A673 (cell line): ENCODE data around the gene SIM2. TPM values are rescaled to one million over a fixed set of nuclear protein-coding genes. Genes with fewer than 3 reads are reported as not detected.

ENCODE experiments used
- BruUV-seq: library from RNA; stranded (reverse); fragments of 400-500 nt; replicated peaks from 2 replicates; lab custom pipeline; 2021; lab: Mats Ljungman, UMichigan
- CTCF ChIA-PET: fragments of 300-600 bp; sonication (Branson Sonifier 250); formaldehyde crosslinking; loops from one replicate; lab custom pipeline; 2022; ENCODE audit warnings: antibody characterized with exemption; lab: Charles Lee
- POLR2A ChIA-PET: fragments of 300-600 bp; sonication (Branson Sonifier 250); formaldehyde crosslinking; loops from one replicate; lab custom pipeline; 2022; ENCODE audit warnings: antibody characterized with exemption; ENCODE audit not compliant: low non-redundant PET; lab: Charles Lee
- DNase-seq: peaks from one replicate; pipeline ENCODE4 v3.0.0-alpha.2; 2015; ENCODE audit warnings: low spot score
- H3K27ac ChIP-seq: fragments of 200-600 bp; sonication (generic); 2 replicates; pipeline ENCODE4 v1.5.1; 2016; ENCODE audit warnings: mixed run types, low read depth, mild to moderate bottlenecking, mixed read lengths, antibody characterized with exemption, low read length; ENCODE audit not compliant: poor library complexity, severe bottlenecking
- H3K27me3 ChIP-seq: fragments of 200-600 bp; sonication (generic); replicated peaks from 2 replicates; pipeline ENCODE4 v1.6.1; 2017; ENCODE audit warnings: mixed run types, low read depth, mild to moderate bottlenecking, mixed read lengths, antibody characterized with exemption, low read length; ENCODE audit not compliant: insufficient read depth, poor library complexity
- H3K36me3 ChIP-seq: fragments of 200-600 bp; sonication (generic); 2 replicates; pipeline ENCODE4 v1.6.1; 2016; ENCODE audit warnings: mixed run types, mild to moderate bottlenecking, mixed read lengths, antibody characterized with exemption, low read length; ENCODE audit not compliant: insufficient read depth, poor library complexity, severe bottlenecking
- H3K4me1 ChIP-seq: fragments of 200-600 bp; sonication (generic); 2 replicates; pipeline ENCODE4 v1.6.1; 2017; ENCODE audit warnings: mixed run types, mild to moderate bottlenecking, mixed read lengths, antibody characterized with exemption, low read length; ENCODE audit not compliant: insufficient read depth, poor library complexity, severe bottlenecking
- H3K4me3 ChIP-seq: fragments of 200-600 bp; sonication (generic); 2 replicates; pipeline ENCODE4 v1.5.1; 2016; ENCODE audit warnings: low read depth, mixed run types, mild to moderate bottlenecking, mixed read lengths, low read length; ENCODE audit not compliant: poor library complexity, severe bottlenecking
- H3K9me3 ChIP-seq: fragments of 200-600 bp; sonication (generic); 2 replicates; pipeline ENCODE4 v1.6.1; 2016; ENCODE audit warnings: mixed run types, low read depth, mild to moderate bottlenecking, mixed read lengths, antibody characterized with exemption, low read length; ENCODE audit not compliant: poor library complexity, severe bottlenecking
- EZH2 ChIP-seq: fragments of 200-600 bp; sonication (generic); IDR thresholded peaks from 2 replicates; pipeline ENCODE4 v1.6.1; 2017; ENCODE audit warnings: borderline replicate concordance, low read depth, mild to moderate bottlenecking, mixed read lengths, antibody characterized with exemption, low read length; ENCODE audit not compliant: poor library complexity, severe bottlenecking
- intact Hi-C: fragments of 100-400 bp; cut with micrococcal nuclease; formaldehyde crosslinking; loops from one replicate; pipeline ENCODE4 v1.10.0; 2022; ENCODE audit not compliant: unreplicated experiment
- total RNA-seq: library from RNA; stranded (reverse); gene quantifications from 2 replicates; pipeline ENCODE4 v1.2.3, GENCODE V29; 2021
- TF ChIP-seq, protein P1 (sequence below): fragments of 300-800, 200-600 bp; sonication (generic); conservative IDR thresholded peaks from 2 replicates; pipeline ENCODE4 v1.5.1; 2017; ENCODE audit warnings: low read depth, mild to moderate bottlenecking, antibody characterized with exemption, low read length, moderate library complexity, mixed read lengths

Gene SIM2
- total RNA-seq, 1 experiment from 2014 or later, result 42.7 TPM

DNA sequence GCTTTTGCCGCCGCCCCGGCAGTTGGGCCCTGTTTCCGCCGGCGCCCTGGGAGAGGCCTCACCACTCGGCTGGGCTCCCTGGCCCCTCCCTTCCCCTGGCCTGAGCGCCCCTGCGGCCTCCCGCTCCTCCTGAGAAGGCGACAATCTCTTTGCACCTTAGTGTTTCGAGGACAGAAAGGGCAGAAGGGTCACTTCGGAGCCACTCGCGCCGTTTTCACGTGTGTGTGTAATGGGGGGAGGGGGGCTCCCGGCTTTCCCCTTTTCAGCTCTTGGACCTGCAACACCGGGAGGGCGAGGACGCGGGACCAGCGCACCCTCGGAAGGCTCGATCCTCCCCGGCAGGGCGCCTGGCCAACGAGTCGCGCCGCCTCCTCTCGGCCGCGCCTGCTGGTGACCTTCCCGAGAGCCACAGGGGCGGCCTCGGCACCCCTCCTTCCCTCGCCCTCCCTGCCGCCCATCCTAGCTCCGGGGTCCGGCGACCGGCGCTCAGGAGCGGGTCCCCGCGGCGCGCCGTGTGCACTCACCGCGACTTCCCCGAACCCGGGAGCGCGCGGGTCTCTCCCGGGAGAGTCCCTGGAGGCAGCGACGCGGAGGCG is 432 bp upstream of the SIM2 start:
- Histone ChIP-seq H3K27ac (peak overlapping the region; percentile 69), H3K36me3 (peaks cover 16% of the 10 kb centered on the region), H3K9me3 (no peaks in the 10 kb centered on the region), H3K27me3 (peaks cover 6% of the 10 kb centered on the region), H3K4me3 (peak overlapping the region; percentile 97), H3K4me1 (peaks cover 4% of the 10 kb centered on the region)
- intact Hi-C loops, result loop anchor here (5.0 kb wide), 1 partner anchor 36 kb away; no protein-coding TSS in a partner anchor
- TF ChIP-seq EZH2, result no peak
- TF ChIP-seq, protein P1, sequence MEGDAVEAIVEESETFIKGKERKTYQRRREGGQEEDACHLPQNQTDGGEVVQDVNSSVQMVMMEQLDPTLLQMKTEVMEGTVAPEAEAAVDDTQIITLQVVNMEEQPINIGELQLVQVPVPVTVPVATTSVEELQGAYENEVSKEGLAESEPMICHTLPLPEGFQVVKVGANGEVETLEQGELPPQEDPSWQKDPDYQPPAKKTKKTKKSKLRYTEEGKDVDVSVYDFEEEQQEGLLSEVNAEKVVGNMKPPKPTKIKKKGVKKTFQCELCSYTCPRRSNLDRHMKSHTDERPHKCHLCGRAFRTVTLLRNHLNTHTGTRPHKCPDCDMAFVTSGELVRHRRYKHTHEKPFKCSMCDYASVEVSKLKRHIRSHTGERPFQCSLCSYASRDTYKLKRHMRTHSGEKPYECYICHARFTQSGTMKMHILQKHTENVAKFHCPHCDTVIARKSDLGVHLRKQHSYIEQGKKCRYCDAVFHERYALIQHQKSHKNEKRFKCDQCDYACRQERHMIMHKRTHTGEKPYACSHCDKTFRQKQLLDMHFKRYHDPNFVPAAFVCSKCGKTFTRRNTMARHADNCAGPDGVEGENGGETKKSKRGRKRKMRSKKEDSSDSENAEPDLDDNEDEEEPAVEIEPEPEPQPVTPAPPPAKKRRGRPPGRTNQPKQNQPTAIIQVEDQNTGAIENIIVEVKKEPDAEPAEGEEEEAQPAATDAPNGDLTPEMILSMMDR, result no peak
- ChIA-PET POLR2A (no interaction called here), CTCF (no interaction called here)
- DNase-seq, result no peak
- BruUV-seq, result no TSS peak

GRCh38 chr21:36699546-36700294 is 805 bp downstream of the SIM2 start:
- Histone ChIP-seq H3K9me3 (no peaks in the 10 kb centered on the region), H3K4me3 (peak overlapping the region; percentile 97), H3K4me1 (peaks cover 4% of the 10 kb centered on the region), H3K36me3 (peaks cover 16% of the 10 kb centered on the region), H3K27ac (peak overlapping the region; percentile 92), H3K27me3 (peaks cover 6% of the 10 kb centered on the region)
- TF ChIP-seq, protein P1, result no peak
- no peak for TF ChIP-seq EZH2
- ChIA-PET POLR2A (no interaction called here), CTCF (interaction anchor here (0.8 kb wide), 1 partner anchor 69 kb away, joined by 3 read pairs; no protein-coding TSS in a partner anchor)
- no TSS peak for BruUV-seq
- DNase-seq, result no peak
- intact Hi-C loops, result loop anchor here (5.0 kb wide), 2 partner anchors 37 to 228 kb away; no protein-coding TSS in a partner anchor

DNA sequence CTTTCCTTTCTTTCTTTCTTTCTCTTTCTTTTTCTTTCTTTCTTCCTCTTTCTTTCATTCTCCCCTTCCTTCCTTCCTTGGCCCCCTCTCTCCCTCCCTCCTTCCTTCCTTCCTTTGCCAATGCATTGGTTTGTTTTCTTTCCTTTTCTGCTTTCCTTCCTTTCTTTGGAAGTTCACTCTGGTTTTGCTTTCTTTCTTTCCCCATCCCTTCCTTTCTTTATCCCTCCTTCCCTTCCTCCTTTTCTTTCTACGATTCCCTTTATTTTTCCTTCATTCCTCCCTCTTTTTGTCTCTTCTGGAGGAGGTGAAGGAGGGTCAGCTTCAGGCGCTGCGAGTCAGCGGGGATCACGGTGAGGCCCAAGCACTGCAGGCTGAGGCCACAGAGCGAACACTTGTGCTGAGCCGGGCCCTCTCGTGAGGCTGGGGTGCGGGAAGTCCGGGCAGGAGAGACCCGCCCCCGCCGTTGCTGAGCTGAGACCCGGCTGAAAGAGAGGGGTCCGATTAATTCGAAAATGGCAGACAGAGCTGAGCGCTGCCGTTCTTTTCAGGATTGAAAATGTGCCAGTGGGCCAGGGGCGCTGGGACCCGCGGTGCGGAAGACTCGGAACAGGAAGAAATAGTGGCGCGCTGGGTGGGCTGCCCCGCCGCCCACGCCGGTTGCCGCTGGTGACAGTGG is 1.5 kb downstream of the SIM2 start:
- POLR2A ChIA-PET, result interaction anchor here (0.6 kb wide), 2 partner anchors 59 to 554 kb away, joined by 3 to 4 read pairs; no protein-coding TSS in a partner anchor
- Histone ChIP-seq H3K27me3 (peaks cover 6% of the 10 kb centered on the region), H3K4me1 (peaks cover 10% of the 10 kb centered on the region), H3K36me3 (peaks cover 16% of the 10 kb centered on the region), H3K27ac (peak overlapping the region; percentile 92), H3K9me3 (no peaks in the 10 kb centered on the region), H3K4me3 (peak overlapping the region; percentile 97)
- no peak for DNase-seq
- TF ChIP-seq, protein P1, result no peak
- TF ChIP-seq EZH2, result no peak
- intact Hi-C loops, result loop anchor here (5.0 kb wide), 1 partner anchor 227 kb away; no protein-coding TSS in a partner anchor
- BruUV-seq, result TSS peak; percentile 33
- CTCF ChIA-PET, result interaction anchor here (0.8 kb wide), 1 partner anchor 70 kb away, joined by 3 read pairs; no protein-coding TSS in a partner anchor
